ENCODE data around the gene ZNF354C.

The ZNF354C gene

GRCh38 chr5:179128041-179128365 lies 67.8 kb downstream of the ZNF354C start:
- DNase-seq, result no peak

DNA sequence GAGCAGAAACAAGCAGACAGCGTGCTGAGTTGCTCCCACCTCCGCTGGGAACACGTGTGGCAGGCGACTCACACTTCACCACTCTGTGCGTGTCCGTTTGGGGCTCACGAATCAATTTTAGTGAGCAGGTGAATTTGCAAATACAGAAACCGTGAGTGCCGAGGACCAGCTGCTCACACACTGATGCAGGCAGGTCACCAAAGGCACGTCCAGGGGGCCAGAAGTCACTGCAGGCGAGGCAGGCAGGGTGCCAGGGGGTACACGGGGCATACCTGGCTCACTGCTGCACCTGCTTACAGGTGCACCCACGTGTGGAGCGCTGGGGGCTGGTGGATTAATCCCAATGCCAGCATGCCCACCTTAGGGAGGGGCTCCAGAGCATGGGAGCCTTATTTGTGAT lies 68.8 kb downstream of the ZNF354C start:
- DNase-seq, result no peak

- DNase-seq, result no peak
These were observed 69.5 kb downstream of the ZNF354C start for GRCh38 chr5:179129607-179130071.

GRCh38 chr5:179130101-179130681 lies 70.0 kb downstream of the ZNF354C start:
- no peak for DNase-seq

- DNase-seq, result no peak
These were observed 71.2 kb downstream of the ZNF354C start for GRCh38 chr5:179131321-179131835.

GRCh38 chr5:179131886-179132585 lies 71.9 kb downstream of the ZNF354C start:
- DNase-seq, result no peak

DNA sequence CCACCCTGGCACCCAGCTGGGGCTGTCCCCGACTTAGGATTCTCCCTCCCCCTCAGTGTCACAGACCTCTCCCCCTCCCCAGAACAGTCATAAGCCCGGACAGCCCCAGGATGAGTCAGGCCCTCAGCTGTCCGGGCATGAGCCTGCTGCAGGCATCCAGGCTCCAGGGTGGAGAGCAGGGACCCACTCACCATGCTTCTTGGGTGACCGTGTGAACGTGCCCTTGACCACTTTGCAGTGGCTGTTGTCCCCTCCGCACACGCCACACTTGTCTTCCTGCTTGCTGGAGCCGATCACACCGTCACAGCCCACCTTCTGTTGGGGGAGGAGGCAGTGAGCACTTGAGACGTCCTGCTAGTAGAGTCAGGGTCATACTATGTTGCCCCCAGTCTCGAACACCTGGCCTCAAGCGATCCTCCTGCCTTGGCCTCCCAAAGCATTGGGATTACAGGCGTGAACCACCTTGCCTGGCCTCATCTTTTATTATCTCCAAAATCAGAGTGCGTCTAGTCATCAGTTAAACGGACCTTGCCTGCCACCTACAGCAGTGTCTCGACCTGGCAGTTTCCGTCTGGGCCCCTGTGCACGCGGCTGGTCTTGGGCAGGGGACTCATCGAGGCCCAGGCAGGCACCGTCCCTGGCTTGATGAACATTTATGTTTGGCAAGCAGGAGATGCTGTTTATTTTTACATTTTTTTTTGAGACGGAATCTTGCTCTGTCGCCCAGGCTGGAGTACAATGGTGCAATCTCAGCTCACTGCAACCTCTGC lies 72.6 kb downstream of the ZNF354C start:
- DNase-seq, result no peak
